Hepatocyte (in vitro differentiated cells): ENCODE data around the gene PPM1L. TPM values are rescaled to one million over a fixed set of nuclear protein-coding genes. Genes with fewer than 3 reads are reported as not detected.

Experiments used
- DNase-seq: peaks from one replicate; pipeline ENCODE4 v3.0.0-alpha.2; 2016; ENCODE audit warnings: low spot score
- H2AFZ ChIP-seq: fragments of 200-600 bp; sonication (generic); 2 replicates; pipeline ENCODE4 v1.6.0; 2016; ENCODE audit warnings: antibody characterized with exemption, mild to moderate bottlenecking
- H3K27ac ChIP-seq: fragments of 200-600 bp; sonication (generic); 2 replicates; pipeline ENCODE4 v1.5.1; 2016; ENCODE audit warnings: mild to moderate bottlenecking
- H3K27me3 ChIP-seq: fragments of 200-600 bp; sonication (generic); 2 replicates; pipeline ENCODE4 v1.6.1; 2016
- H3K36me3 ChIP-seq: fragments of 200-600 bp; sonication (generic); replicated peaks from 2 replicates; pipeline ENCODE4 v1.5.1; 2016; ENCODE audit warnings: low read depth; ENCODE audit not compliant: insufficient read depth
- H3K4me1 ChIP-seq: fragments of 200-600 bp; sonication (generic); 2 replicates; pipeline ENCODE4 v1.5.1; 2016; ENCODE audit warnings: mild to moderate bottlenecking, moderate library complexity; ENCODE audit not compliant: insufficient read depth
- H3K4me2 ChIP-seq: fragments of 200-600 bp; sonication (generic); 2 replicates; pipeline ENCODE4 v1.6.0; 2016
- H3K4me3 ChIP-seq: fragments of 200-600 bp; sonication (generic); 2 replicates; pipeline ENCODE4 v1.5.1; 2016; ENCODE audit warnings: mild to moderate bottlenecking
- H3K79me2 ChIP-seq: fragments of 200-600 bp; sonication (generic); 2 replicates; pipeline ENCODE4 v1.6.0; 2017; ENCODE audit warnings: mild to moderate bottlenecking
- H3K9me2 ChIP-seq: fragments of 200-600 bp; sonication (generic); replicated peaks from 2 replicates; pipeline ENCODE4 v1.6.0; 2017; ENCODE audit warnings: mild to moderate bottlenecking; ENCODE audit not compliant: insufficient read depth
- H3K9me3 ChIP-seq: fragments of 200-600 bp; sonication (generic); 2 replicates; pipeline ENCODE4 v1.5.1; 2016; ENCODE audit warnings: low read depth, mild to moderate bottlenecking
- H4K20me1 ChIP-seq: fragments of 200-600 bp; sonication (generic); 2 replicates; pipeline ENCODE4 v1.6.0; 2016; ENCODE audit warnings: mild to moderate bottlenecking; ENCODE audit not compliant: insufficient read depth, poor library complexity, severe bottlenecking
- CTCF ChIP-seq: fragments of 200-600 bp; sonication (generic); IDR thresholded peaks from 2 replicates; pipeline ENCODE4 v1.5.1; 2016; ENCODE audit warnings: antibody characterized with exemption, mild to moderate bottlenecking; ENCODE audit not compliant: poor library complexity
- EZH2 ChIP-seq: fragments of 200-600 bp; sonication (generic); IDR thresholded peaks from 2 replicates; pipeline ENCODE4 v1.6.1; 2016; ENCODE audit warnings: antibody characterized with exemption, mild to moderate bottlenecking, borderline replicate concordance
- EZH2phosphoT487 ChIP-seq: fragments of 200-600 bp; sonication (generic); IDR thresholded peaks from one replicate; pipeline ENCODE4 v1.6.1; 2018; ENCODE audit warnings: antibody characterized with exemption, mild to moderate bottlenecking, low read depth, moderate library complexity; ENCODE audit not compliant: unreplicated experiment, severe bottlenecking
- WGBS: methylation state at CpG from one replicate; pipeline ENCODE4 v1.1.6; 2016; ENCODE audit warnings: low lambda C conversion rate; ENCODE audit errors: missing lambda C conversion rate; 5-methylcytosine and 5-hydroxymethylcytosine counted together
- polyA plus RNA-seq: library from polyadenylated mRNA; unstranded; fragments of >200 nt; fragmentation: Nextera tagmentation; extraction: Ambion mirVana; gene quantifications from 2 replicates; pipeline ENCODE4 v1.2.1, GENCODE V29; 2016
- total RNA-seq: library from RNA; depleted of rRNA; stranded (reverse); fragments of >200 nt; gene quantifications from 2 replicates; pipeline ENCODE4 v1.2.3, GENCODE V29; 2014

The PPM1L gene
- total and polyA plus RNA-seq, 2 experiments from 2014 or later = 5.1 to 13.1 TPM

GRCh38 chr3:160828880-160829279 is 72.8 kb downstream of the PPM1L start:
- H3K4me3 ChIP-seq = no peak overlapping the region
- H2AFZ ChIP-seq = no peak overlapping the region
- TF ChIP-seq EZH2 (no peak), CTCF (no peak), EZH2phosphoT487 (no peak)
- WGBS = 96% methylated on average over 3 of the region's 3 CpGs
- no peaks in the 10 kb centered on the region for H3K36me3 ChIP-seq
- no peaks in the 10 kb centered on the region for H3K4me1 ChIP-seq
- H3K9me2 ChIP-seq = no peaks in the 10 kb centered on the region
- no peak overlapping the region for H3K4me2 ChIP-seq
- no peaks in the 10 kb centered on the region for H3K9me3 ChIP-seq
- H3K27me3 ChIP-seq = no peaks in the 10 kb centered on the region
- peaks cover 3% of the 10 kb centered on the region for H3K79me2 ChIP-seq
- H3K27ac ChIP-seq = no peak overlapping the region
- no peaks in the 10 kb centered on the region for H4K20me1 ChIP-seq
- no peak for DNase-seq

GRCh38 chr3:160829486-160830009 is 73.5 kb downstream of the PPM1L start:
- Histone ChIP-seq H3K4me1 (no peaks in the 10 kb centered on the region), H3K36me3 (no peaks in the 10 kb centered on the region), H3K9me2 (no peaks in the 10 kb centered on the region), H3K4me2 (no peak overlapping the region), H4K20me1 (no peaks in the 10 kb centered on the region), H3K79me2 (peaks cover 3% of the 10 kb centered on the region), H3K4me3 (no peak overlapping the region), H3K27ac (no peak overlapping the region), H3K9me3 (no peaks in the 10 kb centered on the region), H3K27me3 (no peaks in the 10 kb centered on the region), H2AFZ (no peak overlapping the region)
- no peak for DNase-seq
- TF ChIP-seq CTCF (no peak), EZH2 (no peak), EZH2phosphoT487 (no peak)
- 61% methylated on average over 3 of the region's 3 CpGs for WGBS

- Histone ChIP-seq H3K4me3 (no peak overlapping the region), H3K27me3 (no peaks in the 10 kb centered on the region), H2AFZ (no peak overlapping the region), H3K36me3 (no peaks in the 10 kb centered on the region), H3K27ac (no peak overlapping the region), H4K20me1 (no peaks in the 10 kb centered on the region), H3K79me2 (peaks cover 3% of the 10 kb centered on the region), H3K4me1 (no peaks in the 10 kb centered on the region), H3K4me2 (no peak overlapping the region), H3K9me3 (no peaks in the 10 kb centered on the region), H3K9me2 (no peaks in the 10 kb centered on the region)
- 71% methylated on average over 1 of the region's 1 CpG for WGBS
- TF ChIP-seq CTCF = no peak
- no peak for TF ChIP-seq EZH2phosphoT487
- no peak for TF ChIP-seq EZH2
- no peak for DNase-seq
Measured at GRCh38 chr3:160830796-160831195, 74.8 kb downstream of the PPM1L start.

- Histone ChIP-seq H3K9me3 (no peaks in the 10 kb centered on the region), H3K36me3 (no peaks in the 10 kb centered on the region), H2AFZ (no peak overlapping the region), H3K27ac (no peak overlapping the region), H3K4me2 (no peak overlapping the region), H3K79me2 (peaks cover under 1% of the 10 kb centered on the region), H4K20me1 (no peaks in the 10 kb centered on the region), H3K9me2 (no peaks in the 10 kb centered on the region), H3K27me3 (no peaks in the 10 kb centered on the region), H3K4me1 (no peaks in the 10 kb centered on the region), H3K4me3 (no peak overlapping the region)
- TF ChIP-seq EZH2phosphoT487 (no peak), EZH2 (no peak), CTCF (no peak)
- WGBS = 80% methylated on average over 3 of the region's 3 CpGs
- no peak for DNase-seq
Measured at GRCh38 chr3:160831401-160831800, 75.4 kb downstream of the PPM1L start.
